Measurements from ENCODE around the gene C9orf85.

Gene C9orf85

GRCh38 chr9:71908825-71909224 is 2.6 kb upstream of the C9orf85 start:
- no peak for DNase-seq

GRCh38 chr9:71909887-71910649 is 1.4 kb upstream of the C9orf85 start:
- peak in 1 of 2 experiments; percentile 31 for DNase-seq

- no peak for DNase-seq
Observed at GRCh38 chr9:71910650-71911060, 784 bp upstream of the C9orf85 start.

GRCh38 chr9:71911908-71912335 is 483 bp downstream of the C9orf85 start:
- no peak for DNase-seq

GRCh38 chr9:71915495-71915894 is 4.1 kb downstream of the C9orf85 start:
- DNase-seq: no peak

GRCh38 chr9:71916834-71917534 is 5.5 kb downstream of the C9orf85 start:
- no peak for DNase-seq

- no peak for DNase-seq
Observed at GRCh38 chr9:71918419-71918818, 7.0 kb downstream of the C9orf85 start.

GRCh38 chr9:71920456-71921189 is 9.2 kb downstream of the C9orf85 start:
- DNase-seq: no peak

- DNase-seq: no peak
Observed at GRCh38 chr9:71921190-71921814, 9.9 kb downstream of the C9orf85 start.

- DNase-seq: no peak
Observed at GRCh38 chr9:71924576-71924975, 13.1 kb downstream of the C9orf85 start.

- DNase-seq: no peak
Observed at GRCh38 chr9:71925834-71926233, 14.4 kb downstream of the C9orf85 start.

- no peak for DNase-seq
Observed at GRCh38 chr9:71928376-71928775, 16.9 kb downstream of the C9orf85 start.

GRCh38 chr9:71928806-71929205 is 17.4 kb downstream of the C9orf85 start:
- no peak for DNase-seq

- DNase-seq: no peak
Observed at GRCh38 chr9:71929223-71929622, 17.8 kb downstream of the C9orf85 start.

GRCh38 chr9:71929791-71930440 is 18.5 kb downstream of the C9orf85 start:
- DNase-seq: no peak

- no peak for DNase-seq
Observed at GRCh38 chr9:71931166-71931565, 19.7 kb downstream of the C9orf85 start.

GRCh38 chr9:71936066-71936465 is 24.6 kb downstream of the C9orf85 start:
- DNase-seq: no peak

GRCh38 chr9:71937070-71937625 is 25.7 kb downstream of the C9orf85 start:
- no peak for DNase-seq

- no peak for DNase-seq
Observed at GRCh38 chr9:71937898-71938297, 26.5 kb downstream of the C9orf85 start.

GRCh38 chr9:71941060-71941568 is 29.7 kb downstream of the C9orf85 start:
- DNase-seq: no peak

GRCh38 chr9:71941998-71942567 is 30.6 kb downstream of the C9orf85 start:
- no peak for DNase-seq

Data from SW 1271 (cell line).